T-helper 17 cell (primary cell): ENCODE data around the gene STAT6. TPM values are rescaled to one million over a fixed set of nuclear protein-coding genes. Genes with fewer than 3 reads are reported as not detected.
"Not testable (repeated sequence)": the region's sequence is repeated elsewhere in the genome, so short reads cannot be mapped to it uniquely, and the experiment has no call there.

ENCODE experiments used
- ATAC-seq: fragments of 150-1000 bp; cut with Tn5 transposase; 2 replicates; pipeline ENCODE4 v1.10.0; 2021; ENCODE audit warnings: mild to moderate bottlenecking, moderate library complexity
- DNase-seq, 3 donors: peaks; one replicate each; pipeline versions ENCODE4 v3.0.0 to v3.0.0-alpha.2; 2020 to 2021
- H3K9me3 ChIP-seq: one replicate; pipeline ENCODE4 v1.7.0; 2013; ENCODE audit warnings: low read length, mild to moderate bottlenecking; ENCODE audit not compliant: control insufficient read depth, poor library complexity, severe bottlenecking
- H3K27ac Mint-ChIP-seq: one replicate; pipeline ENCODE4 v1.8.0; 2022; ENCODE audit warnings: mild to moderate bottlenecking, moderate library complexity, mixed read lengths
- H3K27me3 Mint-ChIP-seq: one replicate; pipeline ENCODE4 v1.8.0; 2022; ENCODE audit warnings: mixed read lengths
- H3K36me3 Mint-ChIP-seq: one replicate; pipeline ENCODE4 v1.8.0; 2022; ENCODE audit warnings: low read depth, mixed read lengths
- H3K4me1 Mint-ChIP-seq: one replicate; pipeline ENCODE4 v1.8.0; 2022; ENCODE audit warnings: mild to moderate bottlenecking, mixed read lengths
- H3K4me3 Mint-ChIP-seq: one replicate; pipeline ENCODE4 v1.8.0; 2022; ENCODE audit warnings: mild to moderate bottlenecking, moderate library complexity, mixed read lengths
- total RNA-seq, 4 donors: library from RNA in 2 of 4; stranded (reverse) in 2 of 4; gene quantifications; one replicate each; pipeline ENCODE4 v1.2.3 and lab custom pipeline; 2022 to 2026

Gene STAT6
- total RNA-seq, 2 donors from 2014 or later, result 205 to 253 TPM

GRCh38 chr12:57127726-57128518 is 16.8 kb upstream of the STAT6 start, which contains the start of gene LRP1:
Gene LRP1 (plus strand): TSS chr12:57128483. CDS start chr12:57128965, 482 bp downstream.
- DNase-seq, result peak; percentile 65 to 71 (median 70)
- H3K9me3 ChIP-seq, result no peaks in the 10 kb centered on the region
- peaks cover 9% of the 10 kb centered on the region for H3K4me1 Mint-ChIP-seq
- peak within 1 kb of the TSS; percentile 97 for H3K4me3 Mint-ChIP-seq
- H3K27ac Mint-ChIP-seq, result peak within 1 kb of the TSS; percentile 71
- ATAC-seq, result peak; percentile 62
- H3K27me3 Mint-ChIP-seq, result no peaks in the 10 kb centered on the region
- peaks cover 4% of the 10 kb centered on the region for H3K36me3 Mint-ChIP-seq

DNA sequence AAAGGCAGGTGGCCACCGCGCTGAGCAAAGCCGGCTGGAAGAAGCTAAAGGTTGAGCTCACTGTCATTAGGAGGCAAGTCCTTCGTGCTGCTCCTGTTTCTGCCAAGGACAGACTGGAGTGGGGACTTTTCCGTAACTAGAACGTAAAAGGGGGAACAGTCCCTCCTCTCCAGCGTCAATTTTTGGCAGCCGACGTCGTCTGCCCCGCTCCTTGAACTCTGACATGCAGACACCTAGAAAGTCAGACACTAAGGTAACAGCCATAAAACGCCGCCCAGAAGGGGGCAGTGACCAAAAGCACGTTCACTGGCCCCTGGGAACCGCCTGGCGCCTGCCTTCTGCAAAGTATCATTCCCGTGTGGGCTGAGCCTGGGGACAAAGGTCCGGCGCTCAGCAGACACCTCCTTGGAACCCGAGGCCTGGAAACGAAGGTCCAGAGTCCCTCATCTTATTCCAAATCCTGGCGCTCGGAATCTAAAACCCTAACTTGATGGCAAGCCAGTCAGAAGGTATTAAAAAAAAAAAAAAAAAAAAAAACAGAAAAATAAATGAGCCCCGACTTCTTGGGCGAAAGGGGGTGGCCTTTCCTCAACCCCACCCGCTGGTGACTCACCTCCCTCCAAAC is 16.1 kb upstream of the STAT6 start:
- peaks cover 4% of the 10 kb centered on the region for H3K36me3 Mint-ChIP-seq
- ATAC-seq, result peak; percentile 32
- H3K4me3 Mint-ChIP-seq, result peak overlapping the region; percentile 97
- DNase-seq, result peak in 1 of 3 donors; percentile 19
- no peaks in the 10 kb centered on the region for H3K27me3 Mint-ChIP-seq
- peaks cover 7% of the 10 kb centered on the region for H3K4me1 Mint-ChIP-seq
- peak overlapping the region; percentile 71 for H3K27ac Mint-ChIP-seq
- no peaks in the 10 kb centered on the region for H3K9me3 ChIP-seq

DNA sequence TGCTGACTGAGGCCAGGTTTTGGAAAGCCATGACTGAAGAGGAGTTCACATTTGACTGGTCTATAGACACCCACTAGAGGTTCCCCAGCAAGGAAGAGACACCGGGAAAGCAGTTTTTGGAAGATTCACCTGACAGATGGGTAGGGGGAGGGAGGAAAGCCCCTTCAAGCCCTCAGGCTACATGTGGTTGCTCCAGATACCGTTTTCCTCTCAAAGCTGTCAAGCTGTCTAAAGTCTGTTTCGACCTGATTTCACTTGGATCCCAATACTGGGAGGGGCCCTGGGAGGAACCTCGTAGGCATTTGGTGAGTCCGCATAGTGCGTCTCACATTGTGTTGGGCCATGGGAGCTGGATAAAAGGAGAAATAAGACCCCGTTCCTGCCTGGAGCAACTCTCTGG is 15.4 kb upstream of the STAT6 start:
- Mint-ChIP-seq H3K27me3 (no peaks in the 10 kb centered on the region), H3K27ac (no peak overlapping the region), H3K36me3 (peaks cover 4% of the 10 kb centered on the region), H3K4me1 (peaks cover 7% of the 10 kb centered on the region), H3K4me3 (peak overlapping the region; percentile 61)
- DNase-seq (no peak), ATAC-seq (no peak)
- no peaks in the 10 kb centered on the region for H3K9me3 ChIP-seq

- Mint-ChIP-seq H3K36me3 (peaks cover 4% of the 10 kb centered on the region), H3K27ac (no peak overlapping the region), H3K27me3 (no peaks in the 10 kb centered on the region), H3K4me3 (no peak overlapping the region), H3K4me1 (peaks cover 5% of the 10 kb centered on the region)
- no peak for DNase-seq
- no peaks in the 10 kb centered on the region for H3K9me3 ChIP-seq
- ATAC-seq, result no peak
These were observed 14.9 kb upstream of the STAT6 start for GRCh38 chr12:57126061-57126460.

- peak overlapping the region; percentile 28 for H3K4me3 Mint-ChIP-seq
These were observed 13.2 kb upstream of the STAT6 start for GRCh38 chr12:57124261-57124877.

GRCh38 chr12:57123813-57124212 is 12.7 kb upstream of the STAT6 start:
- H3K4me3 Mint-ChIP-seq, result no peak overlapping the region
- H3K9me3 ChIP-seq, result no peaks in the 10 kb centered on the region
- DNase-seq (no peak), ATAC-seq (no peak)
- H3K27me3 Mint-ChIP-seq, result no peaks in the 10 kb centered on the region
- H3K27ac Mint-ChIP-seq, result no peak overlapping the region
- peaks cover 4% of the 10 kb centered on the region for H3K36me3 Mint-ChIP-seq
- H3K4me1 Mint-ChIP-seq, result peaks cover 5% of the 10 kb centered on the region

More at GRCh38 chr12:57124261-57124877, 13.2 kb upstream of the STAT6 start:
- H3K27me3 Mint-ChIP-seq, result no peaks in the 10 kb centered on the region
- no peaks in the 10 kb centered on the region for H3K9me3 ChIP-seq
- DNase-seq, result peak; percentile 50 to 74 (median 55)
- H3K4me1 Mint-ChIP-seq, result peaks cover 5% of the 10 kb centered on the region
- peak; percentile 78 for ATAC-seq
- no peak overlapping the region for H3K27ac Mint-ChIP-seq
- H3K36me3 Mint-ChIP-seq, result peaks cover 4% of the 10 kb centered on the region

DNA sequence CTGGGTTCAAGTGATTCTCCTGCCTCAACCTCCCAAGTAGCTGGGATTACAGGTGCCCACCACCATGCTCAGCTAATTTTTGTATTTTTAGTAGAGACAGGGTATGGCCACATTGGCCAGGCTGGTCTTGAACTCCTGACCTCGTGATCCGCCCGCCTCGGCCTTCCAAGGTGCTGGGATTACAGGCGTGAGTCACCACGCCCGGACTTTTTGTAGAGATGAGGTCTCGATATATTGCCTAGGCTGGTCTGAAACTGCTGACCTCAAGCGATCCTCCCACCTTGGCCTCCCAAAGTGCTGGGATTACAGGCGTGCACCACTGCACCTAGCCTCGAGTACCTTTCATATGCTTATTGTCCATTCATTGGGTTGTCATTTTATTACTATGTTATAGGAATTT is 9.6 kb upstream of the STAT6 start:
- not testable (repeated sequence) for H3K9me3 ChIP-seq, H3K4me3 Mint-ChIP-seq, H3K4me1 Mint-ChIP-seq, ATAC-seq, H3K27me3 Mint-ChIP-seq, H3K27ac Mint-ChIP-seq, DNase-seq, H3K36me3 Mint-ChIP-seq

GRCh38 chr12:57119294-57120085 is 8.3 kb upstream of the STAT6 start:
- H3K27ac Mint-ChIP-seq, result peak overlapping the region; percentile 9
- ATAC-seq, result no peak
- no peak overlapping the region for H3K4me3 Mint-ChIP-seq

DNA sequence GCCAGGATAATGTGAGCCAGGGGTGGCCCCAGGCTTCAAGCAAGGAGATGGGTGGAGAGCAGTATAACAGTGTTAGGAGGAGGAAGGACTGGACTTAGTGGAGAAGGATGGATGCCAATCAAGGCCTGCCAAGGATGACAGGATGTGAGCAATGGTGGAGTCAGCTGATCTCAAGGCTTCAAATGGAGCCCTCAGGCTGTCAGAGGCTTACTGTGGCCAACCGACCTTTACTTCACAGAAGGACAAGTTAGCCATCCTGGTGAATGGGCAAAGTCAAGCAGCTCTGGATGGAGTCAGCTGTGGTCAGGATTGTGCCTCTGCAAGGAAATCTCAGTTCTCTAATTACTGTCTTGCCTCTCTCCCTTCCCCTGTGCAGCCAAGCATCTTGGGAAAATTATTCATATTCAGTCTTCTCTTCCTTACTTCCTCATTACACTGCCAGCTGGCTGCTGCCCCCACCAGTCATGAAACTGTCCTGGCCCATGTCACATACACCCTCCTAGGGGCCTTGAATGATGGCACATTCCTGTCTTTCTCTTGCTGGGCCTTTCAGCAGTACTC is 7.6 kb upstream of the STAT6 start:
- peak; percentile 12 for ATAC-seq
- Mint-ChIP-seq H3K4me3 (no peak overlapping the region), H3K27me3 (peaks cover 10% of the 10 kb centered on the region), H3K4me1 (peaks cover 4% of the 10 kb centered on the region), H3K27ac (peak overlapping the region; percentile 9), H3K36me3 (peaks cover 5% of the 10 kb centered on the region)
- no peaks in the 10 kb centered on the region for H3K9me3 ChIP-seq
- no peak for DNase-seq

More at GRCh38 chr12:57119294-57120085, 8.3 kb upstream of the STAT6 start:
- H3K36me3 Mint-ChIP-seq, result peaks cover 9% of the 10 kb centered on the region
- DNase-seq, result no peak
- H3K27me3 Mint-ChIP-seq, result peaks cover 10% of the 10 kb centered on the region
- peaks cover 8% of the 10 kb centered on the region for H3K4me1 Mint-ChIP-seq
- H3K9me3 ChIP-seq, result no peaks in the 10 kb centered on the region

DNA sequence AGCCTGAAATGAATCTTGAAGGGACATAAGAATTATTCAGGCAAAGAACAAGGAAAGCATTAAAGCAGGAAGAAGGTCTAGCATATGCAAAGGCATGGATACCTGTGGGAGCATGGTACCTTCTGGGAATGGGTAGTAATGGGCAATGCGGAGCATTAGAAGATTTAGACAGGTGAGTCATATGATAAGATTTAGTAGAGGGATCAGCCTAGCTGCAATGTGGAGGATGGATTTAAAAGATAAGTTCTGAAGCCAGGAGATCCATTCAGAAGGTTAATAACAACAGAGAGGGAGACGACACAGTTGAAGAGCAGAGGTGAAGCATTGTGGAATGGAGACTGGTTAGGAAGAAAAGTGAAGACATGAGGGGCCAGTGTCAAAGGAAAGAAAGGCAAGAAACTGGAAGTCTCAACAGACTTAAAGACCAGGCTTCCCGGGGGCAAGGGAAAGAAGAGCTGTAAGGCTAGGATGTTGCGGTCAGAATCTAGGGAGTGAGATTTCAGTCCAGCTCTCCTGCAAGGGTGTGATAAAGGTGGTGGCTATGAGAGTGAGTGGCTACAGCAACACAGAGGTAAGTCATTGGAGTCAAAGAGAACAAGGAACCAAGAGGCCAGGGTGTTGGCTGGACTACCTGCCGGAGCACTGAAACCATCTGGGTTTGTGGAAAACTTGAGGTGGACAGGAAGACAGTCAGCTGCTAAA is 5.6 kb upstream of the STAT6 start:
- DNase-seq (no peak), ATAC-seq (no peak)
- H3K9me3 ChIP-seq, result no peaks in the 10 kb centered on the region
- peaks cover 10% of the 10 kb centered on the region for H3K27me3 Mint-ChIP-seq
- no peak overlapping the region for H3K27ac Mint-ChIP-seq
- H3K4me3 Mint-ChIP-seq, result no peak overlapping the region
- peaks cover 5% of the 10 kb centered on the region for H3K36me3 Mint-ChIP-seq
- H3K4me1 Mint-ChIP-seq, result peaks cover 15% of the 10 kb centered on the region

- no peaks in the 10 kb centered on the region for H3K9me3 ChIP-seq
- DNase-seq, result no peak
- Mint-ChIP-seq H3K27ac (peak overlapping the region; percentile 99), H3K4me3 (peak overlapping the region; percentile 100), H3K36me3 (peaks cover 12% of the 10 kb centered on the region), H3K27me3 (peaks cover 10% of the 10 kb centered on the region), H3K4me1 (peaks cover 37% of the 10 kb centered on the region)
- no peak for ATAC-seq
These were observed 1.5 kb upstream of the STAT6 start for GRCh38 chr12:57112492-57113294.
